Measurements from ENCODE around the gene ODAD4.
A peak's percentile ranks its signal among the peaks of the same experiment; 100 is the strongest.

Gene ODAD4

DNA sequence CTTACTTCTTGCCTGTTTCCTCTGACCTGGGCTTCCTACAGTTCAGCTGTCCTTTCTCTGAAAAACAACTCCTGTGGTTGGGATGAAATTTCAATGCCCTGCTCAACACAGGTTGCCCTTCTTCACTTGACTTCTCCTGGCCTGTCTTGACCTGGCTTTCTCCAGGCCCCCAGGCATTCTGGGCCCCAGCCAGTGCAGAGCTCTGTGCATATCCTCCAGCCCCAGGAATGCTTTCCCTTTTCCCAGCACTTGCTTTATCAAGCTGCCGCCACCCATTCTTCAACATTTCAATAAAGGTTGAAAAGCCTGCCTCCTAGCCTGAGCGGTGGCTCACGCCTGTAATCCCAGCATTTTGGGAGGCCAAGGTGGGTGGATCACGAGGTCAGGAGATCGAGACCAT, 10.8 kb downstream of the ODAD4 start:
- no peak for DNase-seq (ENCODE audit: low read depth in 1 of 2, low spot score in 1 of 2)

DNA sequence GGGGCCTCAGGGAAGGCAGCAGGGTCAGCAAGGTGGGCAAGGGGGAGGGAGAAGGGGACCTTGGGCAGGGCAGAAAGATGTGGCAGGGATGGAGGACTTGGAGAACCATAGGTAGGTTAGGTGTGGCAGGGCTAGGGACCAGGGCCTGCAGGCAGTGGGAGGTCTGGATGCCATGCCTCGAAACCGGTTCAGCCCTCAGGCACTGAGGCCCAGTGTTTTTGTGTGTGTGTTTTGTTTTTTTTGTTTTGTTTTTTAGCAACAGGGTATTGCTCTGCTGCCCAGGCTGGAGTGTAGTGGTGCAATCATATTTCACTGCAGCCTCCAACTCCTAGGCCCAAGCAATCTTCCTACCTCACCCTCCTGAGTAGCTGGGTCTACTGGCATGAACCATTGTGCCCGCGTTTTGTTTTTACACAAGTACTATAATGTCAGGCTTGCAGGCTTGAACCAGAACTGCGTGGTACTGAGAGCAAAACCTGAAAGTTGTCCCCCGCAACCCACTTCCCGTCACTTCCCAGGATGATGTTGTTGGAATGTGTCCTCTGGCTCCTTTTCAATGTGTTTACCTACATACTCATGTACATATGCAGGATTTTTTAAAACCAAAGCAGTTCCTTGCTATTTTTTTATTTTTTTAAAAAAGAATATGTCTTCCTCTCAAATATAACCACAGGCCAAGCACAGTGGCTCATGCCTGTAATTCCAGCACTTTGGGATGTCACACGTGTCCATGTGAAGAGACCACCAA, 12.4 kb downstream of the ODAD4 start:
- no peak for DNase-seq (ENCODE audit: low read depth in 1 of 2, low spot score in 1 of 2)

- no peak for DNase-seq (ENCODE audit: low read depth in 1 of 2, low spot score in 1 of 2)
Measured at GRCh38 chr17:41943492-41943891, 13.1 kb downstream of the ODAD4 start.

DNA sequence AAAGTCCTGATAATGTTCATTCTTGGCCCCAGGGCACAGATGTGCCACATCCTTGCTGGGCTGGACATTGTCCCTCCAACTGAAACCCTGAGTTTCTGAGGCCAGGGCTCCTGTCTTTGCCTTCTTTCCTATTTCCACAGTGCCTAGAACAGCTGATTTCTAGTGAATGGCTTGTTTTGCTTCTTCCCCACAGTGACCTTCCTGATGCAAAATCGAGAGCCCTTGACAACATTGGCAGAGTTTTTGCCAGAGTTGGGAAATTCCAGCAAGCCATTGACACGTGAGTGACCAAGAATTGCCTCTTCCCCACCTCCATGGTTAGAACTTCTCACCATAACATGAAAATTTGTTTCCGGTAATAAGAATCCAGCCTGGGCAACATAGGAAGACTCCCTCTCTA, 14.5 kb downstream of the ODAD4 start:
- DNase-seq (ENCODE audit: low read depth in 1 of 2, low spot score in 1 of 2) = no peak

DNA sequence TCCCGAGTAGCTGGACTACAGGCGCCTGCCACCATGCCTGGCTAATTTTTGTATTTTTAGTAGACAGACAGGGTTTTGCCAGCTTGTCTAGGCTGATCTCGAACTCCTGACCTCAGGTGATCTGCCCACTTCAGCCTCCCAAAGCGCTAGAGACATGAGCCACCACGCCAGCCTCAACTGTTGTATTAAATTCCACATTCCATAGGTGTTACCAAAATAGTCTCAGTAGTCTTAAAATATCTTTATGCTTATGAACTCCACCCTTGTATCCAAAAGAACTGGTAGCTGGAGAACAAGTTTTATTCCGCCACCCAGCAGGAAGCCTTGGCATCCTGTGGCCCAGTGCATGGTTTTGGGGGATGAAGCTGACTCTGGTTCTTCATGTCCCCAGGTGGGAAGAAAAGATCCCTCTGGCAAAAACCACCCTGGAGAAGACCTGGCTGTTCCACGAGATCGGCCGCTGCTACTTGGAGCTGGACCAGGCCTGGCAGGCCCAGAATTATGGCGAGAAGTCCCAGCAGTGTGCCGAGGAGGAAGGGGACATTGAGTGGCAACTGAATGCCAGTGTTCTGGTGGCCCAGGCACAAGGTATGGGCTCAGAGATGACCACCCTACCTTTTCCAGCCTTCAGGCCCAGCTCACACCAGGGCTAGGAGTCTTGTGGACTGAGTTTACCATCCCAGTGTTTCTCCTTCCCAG, 18.5 kb downstream of the ODAD4 start:
- DNase-seq (ENCODE audit: low read depth in 1 of 2, low spot score in 1 of 2) = no peak

- no peak for DNase-seq (ENCODE audit: low read depth in 1 of 2, low spot score in 1 of 2)
Measured at GRCh38 chr17:41956522-41956921, 26.1 kb downstream of the ODAD4 start.

DNA sequence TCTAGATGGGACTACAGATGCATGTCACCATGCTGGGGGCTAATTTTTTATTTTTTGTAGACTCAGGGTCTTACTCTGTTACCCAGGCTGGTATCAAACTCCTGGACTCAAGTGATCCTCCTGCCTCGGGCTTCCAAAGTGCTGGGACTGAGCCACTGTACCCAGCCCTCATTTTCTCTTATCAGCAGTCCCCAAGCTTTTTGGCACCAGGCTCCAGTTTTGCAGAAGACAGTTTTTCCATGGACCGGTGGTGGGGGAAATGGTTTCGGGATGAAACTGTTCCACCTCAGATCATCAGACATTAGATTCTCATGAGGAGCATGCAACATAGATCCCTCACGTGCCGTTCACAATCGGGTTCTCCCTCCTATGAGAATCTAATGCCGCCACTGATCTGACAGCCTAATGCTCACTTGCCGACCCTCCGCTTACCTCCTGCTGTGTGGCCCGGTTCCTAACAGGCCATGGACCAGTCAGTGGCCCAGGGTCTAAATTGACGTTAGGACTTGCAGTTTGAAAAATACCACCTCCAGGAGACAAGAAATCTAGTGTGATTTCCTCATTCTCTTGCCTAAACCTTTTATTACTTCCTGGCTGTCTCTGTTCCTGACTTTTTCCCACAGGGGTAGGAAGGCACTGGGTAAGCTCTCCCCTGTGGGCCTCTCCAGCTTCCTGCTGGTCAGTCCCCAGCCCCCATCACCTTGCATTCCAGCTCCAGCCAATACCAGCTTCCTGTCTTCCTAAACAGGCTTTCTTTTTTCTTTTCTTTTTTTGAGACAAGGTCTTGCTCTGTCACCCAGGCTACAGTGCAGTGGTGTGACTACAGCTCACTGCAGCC, 26.8 kb downstream of the ODAD4 start:
- DNase-seq (ENCODE audit: low read depth in 1 of 2, low spot score in 1 of 2) = no peak

DNA sequence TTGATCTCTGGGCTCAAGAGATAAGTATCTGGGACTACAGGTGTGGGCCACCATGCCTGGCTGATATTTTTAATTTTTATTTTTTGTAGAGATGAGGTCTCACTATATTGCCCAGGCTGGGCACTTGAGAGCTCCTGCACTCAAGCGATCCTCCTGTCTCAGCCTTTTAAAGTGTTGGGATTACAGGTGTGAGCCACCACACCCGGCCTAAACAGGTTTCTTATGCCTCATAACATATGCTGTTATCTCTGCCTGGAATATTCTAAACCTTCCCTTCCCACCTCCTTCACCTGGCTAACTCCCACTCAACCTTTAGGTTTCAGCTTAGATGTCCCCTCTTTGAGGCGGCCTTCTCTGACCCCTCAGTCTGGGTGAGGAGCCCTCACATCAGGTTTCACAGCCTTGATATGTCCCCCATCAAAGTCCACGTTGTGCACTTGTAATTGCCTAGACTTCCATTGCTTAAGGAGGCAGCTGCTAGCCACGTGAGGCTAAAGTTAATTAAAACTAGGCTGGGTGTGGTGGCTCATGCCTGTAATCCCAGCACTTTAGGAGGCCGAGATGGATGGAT, 27.5 kb downstream of the ODAD4 start:
- no peak for DNase-seq (ENCODE audit: low read depth in 1 of 2, low spot score in 1 of 2)

DNA sequence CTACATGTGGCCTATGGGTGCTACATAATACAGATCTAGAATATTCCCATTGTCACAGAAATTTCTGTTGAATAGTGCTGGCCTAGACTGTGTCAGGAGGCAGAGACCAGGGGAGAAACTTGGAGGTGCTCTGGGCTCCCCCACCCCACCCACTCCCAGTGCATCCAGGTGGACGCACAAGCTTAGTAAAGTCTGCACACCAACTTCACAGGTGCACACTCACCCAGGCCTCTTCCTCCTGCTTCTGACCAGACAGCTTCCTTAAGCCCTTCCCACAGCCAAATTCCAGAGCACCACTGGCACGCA, 28.6 kb downstream of the ODAD4 start:
- DNase-seq (ENCODE audit: low read depth in 1 of 2, low spot score in 1 of 2) = no peak

- no peak for DNase-seq (ENCODE audit: low read depth in 1 of 2, low spot score in 1 of 2)
Measured at GRCh38 chr17:41959336-41960095, 29.1 kb downstream of the ODAD4 start.

- no peak for DNase-seq (ENCODE audit: low read depth in 1 of 2, low spot score in 1 of 2)
Measured at GRCh38 chr17:41962111-41962510, 31.7 kb downstream of the ODAD4 start.

DNA sequence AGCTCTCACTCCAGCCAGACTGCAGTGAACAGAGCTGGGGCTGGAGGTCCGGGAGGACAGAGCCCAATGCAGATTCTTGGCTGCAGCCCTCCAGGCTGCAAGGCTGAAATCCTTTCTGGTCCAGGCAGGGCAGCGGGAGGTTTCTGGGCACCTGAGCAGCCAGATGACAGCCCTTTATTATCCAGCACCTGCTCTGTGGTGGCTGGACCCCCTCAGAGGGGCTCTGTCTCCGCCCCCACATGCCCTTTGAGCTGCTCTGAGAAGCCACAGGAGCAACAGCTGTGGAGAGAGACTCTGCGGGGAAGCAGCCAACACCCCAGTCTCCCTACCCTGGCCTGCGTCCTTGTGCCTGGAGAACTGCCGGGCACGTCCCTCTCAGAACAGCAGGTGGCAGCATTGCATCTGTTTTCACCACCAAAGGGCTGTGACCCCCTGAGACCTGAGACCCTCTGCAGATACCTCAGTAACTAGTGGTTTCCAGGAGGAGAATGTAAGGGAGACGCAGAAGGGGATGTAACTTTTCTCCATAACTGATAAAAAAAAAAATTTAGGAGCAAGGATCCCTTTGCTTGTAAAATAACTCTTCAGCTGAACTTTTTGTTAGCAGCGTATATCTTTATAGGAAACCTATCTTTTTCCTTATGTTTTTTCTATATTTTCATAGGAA, 32.5 kb downstream of the ODAD4 start:
- DNase-seq (ENCODE audit: low read depth in 1 of 2, low spot score in 1 of 2) = peak; percentile 44 to 62

GRCh38 chr17:41965694-41966462, 35.5 kb downstream of the ODAD4 start:
- DNase-seq (ENCODE audit: low read depth in 1 of 2, low spot score in 1 of 2) = peak; percentile 31 to 70

- DNase-seq (ENCODE audit: low read depth in 1 of 2, low spot score in 1 of 2) = peak; percentile 75 to 84
Measured at GRCh38 chr17:41966463-41967140, 36.2 kb downstream of the ODAD4 start, which contains the start of gene CNP. CNP (plus strand) TSS chr17:41966795; CDS start chr17:41966885, 90 bp downstream.

GRCh38 chr17:41967141-41967920, 36.9 kb downstream of the ODAD4 start:
- DNase-seq (ENCODE audit: low read depth in 1 of 2, low spot score in 1 of 2) = peak; percentile 21 to 30

GRCh38 chr17:41967921-41968578, 37.6 kb downstream of the ODAD4 start:
- no peak for DNase-seq (ENCODE audit: low read depth in 1 of 2, low spot score in 1 of 2)

- DNase-seq (ENCODE audit: low read depth in 1 of 2, low spot score in 1 of 2) = no peak
Measured at GRCh38 chr17:41968676-41969075, 38.3 kb downstream of the ODAD4 start.

- no peak for DNase-seq (ENCODE audit: low read depth in 1 of 2, low spot score in 1 of 2)
Measured at GRCh38 chr17:41970901-41971331, 40.5 kb downstream of the ODAD4 start.

All from activated CD4-positive, alpha-beta T cell treated with anti-CD3 and anti-CD28 coated beads, Interleukin-2, amount 50 U/mL, for 24 hours (primary cell).